NCI-H2171 treated with DMSO at 0.1 percent for 48 hours (cell line): ENCODE data around the gene ELF2.
A peak's percentile ranks its signal among the peaks of the same experiment; 100 is the strongest.
"Not testable (repeated sequence)": the region's sequence is repeated elsewhere in the genome, so short reads cannot be mapped to it uniquely, and the experiment has no call there.

Source experiments
- DNase-seq: peaks from one replicate; lab custom pipeline; 2025; lab: John Stamatoyannopoulos, UW

Gene ELF2

GRCh38 chr4:139188648-139189416 lies 11.8 kb upstream of the ELF2 start:
- no peak for DNase-seq

- no peak for DNase-seq
Observed at GRCh38 chr4:139184129-139184528, 7.1 kb upstream of the ELF2 start.

GRCh38 chr4:139177869-139178619 lies 1.0 kb upstream of the ELF2 start:
- DNase-seq, result peak; percentile 83

GRCh38 chr4:139176302-139177048 lies 543 bp downstream of the ELF2 start:
- peak; percentile 47 for DNase-seq

GRCh38 chr4:139175646-139176301 lies 1.2 kb downstream of the ELF2 start:
- peak; percentile 20 for DNase-seq

GRCh38 chr4:139171876-139172691 lies 4.9 kb downstream of the ELF2 start:
- DNase-seq, result peak; percentile 62

- DNase-seq, result no peak
Observed at GRCh38 chr4:139170932-139171331, 6.1 kb downstream of the ELF2 start.

- DNase-seq, result no peak
Observed at GRCh38 chr4:139167774-139168444, 9.1 kb downstream of the ELF2 start.

GRCh38 chr4:139164731-139165130 lies 12.3 kb downstream of the ELF2 start:
- no peak for DNase-seq

- no peak for DNase-seq
Observed at GRCh38 chr4:139163806-139164206, 13.2 kb downstream of the ELF2 start.

GRCh38 chr4:139157977-139158376 lies 19.0 kb downstream of the ELF2 start:
- DNase-seq, result not testable (repeated sequence)

GRCh38 chr4:139154952-139155557 lies 22.0 kb downstream of the ELF2 start:
- no peak for DNase-seq

GRCh38 chr4:139154538-139154937 lies 22.5 kb downstream of the ELF2 start:
- DNase-seq, result no peak

GRCh38 chr4:139154134-139154421 lies 22.9 kb downstream of the ELF2 start:
- no peak for DNase-seq

- no peak for DNase-seq
Observed at GRCh38 chr4:139153411-139154133, 23.4 kb downstream of the ELF2 start.

GRCh38 chr4:139152249-139152648 lies 24.8 kb downstream of the ELF2 start:
- DNase-seq, result no peak

GRCh38 chr4:139146926-139147629 lies 29.9 kb downstream of the ELF2 start:
- no peak for DNase-seq

- DNase-seq, result no peak
Observed at GRCh38 chr4:139145552-139145932, 31.5 kb downstream of the ELF2 start.

- DNase-seq, result peak; percentile 78
Observed at GRCh38 chr4:139144911-139145551, 32.0 kb downstream of the ELF2 start.
